Neural progenitor cell (in vitro differentiated cells): ENCODE data around the gene OSBPL8.
"Not testable (repeated sequence)": the region's sequence is repeated elsewhere in the genome, so short reads cannot be mapped to it uniquely, and the experiment has no call there.

Experiments
- EZH2 ChIP-seq: fragments of 200-600 bp; sonication (generic); IDR thresholded peaks from 2 replicates; pipeline ENCODE4 v1.6.1; 2017; ENCODE audit warnings: antibody characterized with exemption, mild to moderate bottlenecking, moderate library complexity
- EZH2phosphoT487 ChIP-seq: fragments of 200-600 bp; sonication (generic); IDR thresholded peaks from 2 replicates; pipeline ENCODE4 v1.6.1; 2017; ENCODE audit warnings: antibody characterized with exemption
- TF ChIP-seq, protein P1 (sequence below): fragments of 200-600 bp; sonication (generic); IDR thresholded peaks from 2 replicates; pipeline ENCODE4 v1.5.1; 2017; ENCODE audit warnings: antibody characterized with exemption, mild to moderate bottlenecking

DNA sequence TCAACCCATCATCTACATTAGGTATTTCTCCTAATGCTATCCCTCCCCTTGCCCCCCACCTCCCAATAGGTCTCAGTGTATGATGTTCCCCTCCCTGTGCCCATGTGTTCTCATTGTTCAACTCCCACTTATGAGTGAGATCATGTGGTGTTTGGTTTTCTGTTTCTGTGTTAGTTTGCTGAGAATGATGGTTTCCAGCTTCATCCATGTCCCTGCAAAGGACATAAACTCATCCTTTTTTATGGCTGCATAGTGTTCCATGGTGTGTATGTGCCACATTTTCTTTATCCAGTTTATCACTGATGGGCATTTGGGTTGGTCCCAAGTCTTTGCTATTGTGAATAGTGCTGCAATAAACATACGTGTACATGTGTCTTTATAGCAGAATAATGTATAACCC is 182.7 kb downstream of the OSBPL8 start:
- TF ChIP-seq, protein P1, sequence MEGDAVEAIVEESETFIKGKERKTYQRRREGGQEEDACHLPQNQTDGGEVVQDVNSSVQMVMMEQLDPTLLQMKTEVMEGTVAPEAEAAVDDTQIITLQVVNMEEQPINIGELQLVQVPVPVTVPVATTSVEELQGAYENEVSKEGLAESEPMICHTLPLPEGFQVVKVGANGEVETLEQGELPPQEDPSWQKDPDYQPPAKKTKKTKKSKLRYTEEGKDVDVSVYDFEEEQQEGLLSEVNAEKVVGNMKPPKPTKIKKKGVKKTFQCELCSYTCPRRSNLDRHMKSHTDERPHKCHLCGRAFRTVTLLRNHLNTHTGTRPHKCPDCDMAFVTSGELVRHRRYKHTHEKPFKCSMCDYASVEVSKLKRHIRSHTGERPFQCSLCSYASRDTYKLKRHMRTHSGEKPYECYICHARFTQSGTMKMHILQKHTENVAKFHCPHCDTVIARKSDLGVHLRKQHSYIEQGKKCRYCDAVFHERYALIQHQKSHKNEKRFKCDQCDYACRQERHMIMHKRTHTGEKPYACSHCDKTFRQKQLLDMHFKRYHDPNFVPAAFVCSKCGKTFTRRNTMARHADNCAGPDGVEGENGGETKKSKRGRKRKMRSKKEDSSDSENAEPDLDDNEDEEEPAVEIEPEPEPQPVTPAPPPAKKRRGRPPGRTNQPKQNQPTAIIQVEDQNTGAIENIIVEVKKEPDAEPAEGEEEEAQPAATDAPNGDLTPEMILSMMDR = not testable (repeated sequence)
- TF ChIP-seq EZH2, EZH2phosphoT487: not testable (repeated sequence)
